Suprapubic skin (tissue), 4 donors: ENCODE measurements around the gene KANSL1.

Source experiments
- CTCF ChIP-seq, 2 donors: fragments of 200-600 bp in 1 of 2; fragments of 450-650 bp in 1 of 2; sonication (generic) in 1 of 2; IDR thresholded peaks; one replicate each; pipeline ENCODE4 v1.5.1; 2016 to 2019; ENCODE audit warnings: antibody characterized with exemption in 2 of 2, mild to moderate bottlenecking in 1 of 2, moderate library complexity in 1 of 2
- EP300 ChIP-seq: sonication (generic); formaldehyde crosslinking; IDR thresholded peaks from one replicate; pipeline ENCODE4 v1.6.1; 2017; ENCODE audit warnings: antibody characterized with exemption
- POLR2A ChIP-seq, 2 donors: fragments of 450-650 bp; IDR thresholded peaks; one replicate each; pipeline ENCODE4 v1.6.1; 2017; ENCODE audit warnings: antibody characterized with exemption in 2 of 2, mild to moderate bottlenecking in 2 of 2, moderate library complexity in 2 of 2
- POLR2AphosphoS5 ChIP-seq, 3 donors: sonication (generic); formaldehyde crosslinking; IDR thresholded peaks; one replicate each; pipeline ENCODE4 v1.6.1; 2017; ENCODE audit warnings: antibody characterized with exemption in 3 of 3

GRCh38 chr17:46139432-46140210 lies 53.6 kb downstream of the KANSL1 start:
- no peak for TF ChIP-seq CTCF (IDR thresholded peaks at IDR 0.05)
- no peak for TF ChIP-seq POLR2AphosphoS5 (IDR thresholded peaks at IDR 0.05)
- no peak for TF ChIP-seq POLR2A (IDR thresholded peaks at IDR 0.05)
- TF ChIP-seq EP300: no peak
